ENCODE data around the gene PRR20G.

The PRR20G gene

GRCh38 chr3:127257351-127257750 lies 30.5 kb downstream of the PRR20G start:
- ChIA-PET POLR2A (no interaction called here), CTCF (no interaction called here)
- TF ChIP-seq CTCF (IDR thresholded peaks at IDR 0.05; ENCODE audit: control extremely low read depth, extremely low read depth, low read depth, missing control alignments) = no peak
- no peak for DNase-seq (ENCODE audit: extremely low spot score)

- no peak for DNase-seq (ENCODE audit: extremely low spot score)
- ChIA-PET CTCF (no interaction called here), POLR2A (no interaction called here)
These were observed 31.0 kb downstream of the PRR20G start for GRCh38 chr3:127256733-127257271.

GRCh38 chr3:127256138-127256537 lies 31.7 kb downstream of the PRR20G start:
- POLR2A ChIA-PET = interaction anchor here (0.7 kb wide), 1 partner anchor 1291 kb away, joined by 6 read pairs; no protein-coding TSS in a partner anchor
- CTCF ChIA-PET = no interaction called here
- no peak for DNase-seq (ENCODE audit: extremely low spot score)
- no peak for TF ChIP-seq CTCF (IDR thresholded peaks at IDR 0.05; ENCODE audit: control extremely low read depth, extremely low read depth, low read depth, missing control alignments)

More at GRCh38 chr3:127256733-127257271, 31.0 kb downstream of the PRR20G start:
- TF ChIP-seq CTCF (IDR thresholded peaks at IDR 0.05; ENCODE audit: control extremely low read depth, extremely low read depth, low read depth, missing control alignments) = no peak

GRCh38 chr3:127255516-127255915 lies 32.3 kb downstream of the PRR20G start:
- no peak for DNase-seq (ENCODE audit: extremely low spot score)
- ChIA-PET CTCF (interaction anchor here (1.4 to 1.6 kb wide), 2 partner anchors 22 to 215 kb away, joined by 3 read pairs; no protein-coding TSS in a partner anchor), POLR2A (no interaction called here)
- TF ChIP-seq CTCF (IDR thresholded peaks at IDR 0.05; ENCODE audit: control extremely low read depth, extremely low read depth, low read depth, missing control alignments) = no peak

GRCh38 chr3:127254730-127255129 lies 33.1 kb downstream of the PRR20G start:
- peak; percentile 20 for TF ChIP-seq CTCF (IDR thresholded peaks at IDR 0.05; ENCODE audit: control extremely low read depth, extremely low read depth, low read depth, missing control alignments)
- ChIA-PET POLR2A (no interaction called here), CTCF (interaction anchor here (0.8 to 1.6 kb wide), 5 partner anchors 17 to 321 kb away, joined by 3 read pairs; no protein-coding TSS in a partner anchor)
- DNase-seq (ENCODE audit: extremely low spot score) = no peak

- CTCF ChIA-PET = interaction anchor here (0.8 to 1.6 kb wide), 6 partner anchors 16 to 322 kb away, joined by 3 read pairs; no protein-coding TSS in a partner anchor
- no peak for DNase-seq (ENCODE audit: extremely low spot score)
- TF ChIP-seq CTCF (IDR thresholded peaks at IDR 0.05; ENCODE audit: control extremely low read depth, extremely low read depth, low read depth, missing control alignments) = no peak
- POLR2A ChIA-PET = no interaction called here
These were observed 33.7 kb downstream of the PRR20G start for GRCh38 chr3:127254033-127254644.

Measured in GM10248 (cell line).